ENCODE data around the gene PTPRN2.

The PTPRN2 gene

DNA sequence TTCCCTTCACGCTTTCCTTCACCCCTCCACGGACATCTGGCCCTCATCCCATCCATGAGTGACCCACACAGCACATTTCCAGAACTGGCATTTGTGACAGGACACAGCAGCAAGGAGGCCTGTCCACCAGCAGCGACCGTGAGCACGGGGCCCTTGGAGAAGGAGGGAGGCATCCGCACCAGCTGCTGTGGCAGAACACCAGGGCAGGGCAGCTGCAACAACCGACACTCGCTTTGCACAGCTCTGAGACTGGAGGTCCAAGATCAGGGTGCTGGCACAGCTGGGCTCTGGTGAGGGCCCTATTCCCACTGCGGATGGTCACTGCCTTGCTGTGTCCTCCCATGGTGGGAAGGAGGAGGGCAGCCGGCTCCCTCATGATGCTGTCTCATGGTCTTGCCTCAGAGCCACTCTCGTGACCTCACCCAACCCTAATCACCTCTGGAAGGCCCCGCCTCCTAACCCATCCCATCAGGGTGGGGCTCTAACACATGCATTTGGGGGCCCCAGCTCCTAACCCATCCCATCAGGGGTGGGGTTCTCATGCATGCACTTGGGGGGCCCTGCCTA is 36.7 kb downstream of the PTPRN2 start:
- FAIRE-seq (no peak), DNase-seq (ENCODE audit: insufficient read length, low spot score) (no peak)
- TF ChIP-seq, protein P1, sequence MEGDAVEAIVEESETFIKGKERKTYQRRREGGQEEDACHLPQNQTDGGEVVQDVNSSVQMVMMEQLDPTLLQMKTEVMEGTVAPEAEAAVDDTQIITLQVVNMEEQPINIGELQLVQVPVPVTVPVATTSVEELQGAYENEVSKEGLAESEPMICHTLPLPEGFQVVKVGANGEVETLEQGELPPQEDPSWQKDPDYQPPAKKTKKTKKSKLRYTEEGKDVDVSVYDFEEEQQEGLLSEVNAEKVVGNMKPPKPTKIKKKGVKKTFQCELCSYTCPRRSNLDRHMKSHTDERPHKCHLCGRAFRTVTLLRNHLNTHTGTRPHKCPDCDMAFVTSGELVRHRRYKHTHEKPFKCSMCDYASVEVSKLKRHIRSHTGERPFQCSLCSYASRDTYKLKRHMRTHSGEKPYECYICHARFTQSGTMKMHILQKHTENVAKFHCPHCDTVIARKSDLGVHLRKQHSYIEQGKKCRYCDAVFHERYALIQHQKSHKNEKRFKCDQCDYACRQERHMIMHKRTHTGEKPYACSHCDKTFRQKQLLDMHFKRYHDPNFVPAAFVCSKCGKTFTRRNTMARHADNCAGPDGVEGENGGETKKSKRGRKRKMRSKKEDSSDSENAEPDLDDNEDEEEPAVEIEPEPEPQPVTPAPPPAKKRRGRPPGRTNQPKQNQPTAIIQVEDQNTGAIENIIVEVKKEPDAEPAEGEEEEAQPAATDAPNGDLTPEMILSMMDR (IDR thresholded peaks at IDR 0.05; ENCODE audit: insufficient read depth, missing control alignments) = no peak

DNA sequence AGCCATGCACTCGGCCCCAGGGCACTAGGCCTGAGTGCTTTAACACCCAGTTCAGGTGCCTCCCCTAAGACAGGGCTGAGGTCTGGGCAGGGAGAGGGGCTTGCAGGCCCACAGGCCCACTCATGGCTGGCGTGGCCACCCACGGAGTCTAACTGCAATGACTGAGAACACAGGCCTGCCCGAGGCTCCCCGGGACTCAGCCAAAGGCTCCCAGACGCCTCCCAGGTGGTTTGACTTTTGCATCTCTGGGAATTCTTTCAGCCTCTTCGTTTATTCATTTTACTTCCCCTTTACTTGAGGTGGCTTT is 37.3 kb downstream of the PTPRN2 start:
- DNase-seq (ENCODE audit: insufficient read length, low spot score) (no peak), FAIRE-seq (no peak)
- TF ChIP-seq, protein P1 (IDR thresholded peaks at IDR 0.05; ENCODE audit: insufficient read depth, missing control alignments) = no peak

DNA sequence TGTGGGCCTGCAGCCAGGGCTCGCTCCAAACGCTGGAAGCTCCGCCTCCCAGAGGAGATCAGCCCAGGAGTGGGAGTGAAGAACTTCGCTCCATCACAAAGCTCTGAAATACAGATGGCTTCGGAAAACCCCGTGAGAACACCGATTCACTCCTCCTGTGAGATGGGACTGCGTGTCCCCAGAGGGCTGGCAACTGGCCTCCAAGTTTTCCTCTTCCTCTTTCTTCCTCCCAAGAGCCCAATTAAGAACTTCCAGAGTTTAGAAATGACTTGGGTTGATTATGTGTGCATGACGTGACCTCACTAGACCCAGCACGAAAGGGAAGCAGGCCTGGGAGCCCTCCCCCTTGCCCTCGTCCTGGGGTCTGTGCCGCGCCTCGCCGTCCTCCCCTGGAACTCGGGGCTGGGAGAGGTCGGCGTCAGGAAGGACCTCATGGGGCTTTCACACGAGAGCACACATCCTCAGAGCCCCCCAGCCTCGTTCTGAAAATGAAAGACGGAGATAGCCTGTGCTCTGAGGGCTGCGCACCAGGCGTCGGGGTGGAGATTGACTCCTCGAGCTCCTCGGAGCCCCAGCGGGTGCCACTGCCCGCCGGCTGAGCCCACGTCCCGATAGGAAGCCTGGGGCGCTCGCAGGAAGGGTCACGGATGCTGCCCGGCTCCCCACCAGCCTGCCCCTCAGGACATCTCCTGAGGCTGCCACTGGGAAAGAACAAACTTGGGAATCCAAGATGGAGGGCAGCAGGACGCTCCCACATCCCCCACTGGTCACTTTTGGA is 37.8 kb downstream of the PTPRN2 start:
- FAIRE-seq = no peak
- DNase-seq (ENCODE audit: insufficient read length, low spot score) = no peak
- TF ChIP-seq, protein P1 (IDR thresholded peaks at IDR 0.05; ENCODE audit: insufficient read depth, missing control alignments) = no peak

DNA sequence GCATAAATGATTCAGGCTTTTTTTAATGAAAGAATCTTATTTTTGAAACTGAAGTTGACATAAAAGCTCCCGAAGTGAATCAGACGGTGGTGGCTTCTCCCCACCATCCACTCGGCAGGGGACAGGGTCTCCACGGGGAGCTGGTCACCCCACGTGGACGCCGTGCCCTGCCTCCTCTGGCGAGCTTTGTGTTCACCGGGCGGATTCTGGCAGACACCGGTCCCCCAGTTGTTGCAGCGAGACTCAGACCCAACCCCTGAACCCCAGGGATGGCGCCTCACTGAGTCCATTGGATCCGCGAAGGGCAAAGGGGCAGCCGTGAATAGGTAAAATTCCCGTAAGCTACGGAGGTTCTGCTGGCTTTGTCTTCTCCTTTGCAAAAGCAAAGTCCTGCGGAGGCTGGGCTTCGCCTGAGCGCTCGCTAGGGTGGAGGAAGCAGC is 38.4 kb downstream of the PTPRN2 start:
- DNase-seq (ENCODE audit: insufficient read length, low spot score) = no peak
- TF ChIP-seq, protein P1 (IDR thresholded peaks at IDR 0.05; ENCODE audit: insufficient read depth, missing control alignments) = no peak
- no peak for FAIRE-seq

DNA sequence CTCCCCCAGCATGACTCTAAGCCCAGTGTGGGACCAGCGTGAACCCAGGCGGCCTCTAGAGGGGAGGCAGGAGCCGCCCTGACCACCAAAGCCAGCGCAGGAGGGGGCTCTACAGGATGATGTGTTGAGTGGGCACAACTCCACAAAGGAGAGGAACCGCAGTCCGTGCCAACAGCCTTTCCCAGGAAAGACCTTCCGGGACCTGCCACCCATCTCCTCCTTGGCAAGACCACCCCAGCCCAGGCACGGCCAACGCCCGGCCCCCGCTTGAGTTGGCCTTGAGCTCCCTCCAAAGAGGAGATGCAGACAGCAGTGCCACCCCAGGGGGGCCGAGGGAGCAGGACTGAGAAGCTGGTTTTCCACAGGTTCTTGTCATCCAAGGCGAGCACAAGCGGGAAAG is 38.9 kb downstream of the PTPRN2 start:
- FAIRE-seq (no peak), DNase-seq (ENCODE audit: insufficient read length, low spot score) (no peak)
- TF ChIP-seq, protein P1 (IDR thresholded peaks at IDR 0.05; ENCODE audit: insufficient read depth, missing control alignments) = no peak

DNA sequence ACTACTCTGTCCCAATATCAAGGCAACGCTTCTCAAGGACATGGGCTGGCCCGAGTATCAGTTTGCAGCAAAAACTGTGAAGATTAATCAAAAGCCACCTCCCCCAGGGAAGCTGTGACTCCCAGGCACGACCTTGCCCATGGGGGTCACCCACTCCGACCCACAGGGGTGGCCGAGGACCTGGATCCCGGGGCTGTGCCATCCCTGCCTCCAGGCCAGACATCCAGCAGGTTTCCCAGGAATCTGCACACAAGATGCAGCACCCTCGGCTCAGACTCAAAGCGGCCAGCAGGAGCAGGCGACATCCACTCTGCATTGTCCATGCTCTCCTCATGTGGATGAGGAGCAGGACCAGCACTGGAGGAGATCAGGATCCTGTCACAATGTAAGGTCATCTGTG is 39.8 kb downstream of the PTPRN2 start:
- no peak for FAIRE-seq
- TF ChIP-seq, protein P1 (IDR thresholded peaks at IDR 0.05; ENCODE audit: insufficient read depth, missing control alignments) = no peak
- DNase-seq (ENCODE audit: insufficient read length, low spot score) = no peak

DNA sequence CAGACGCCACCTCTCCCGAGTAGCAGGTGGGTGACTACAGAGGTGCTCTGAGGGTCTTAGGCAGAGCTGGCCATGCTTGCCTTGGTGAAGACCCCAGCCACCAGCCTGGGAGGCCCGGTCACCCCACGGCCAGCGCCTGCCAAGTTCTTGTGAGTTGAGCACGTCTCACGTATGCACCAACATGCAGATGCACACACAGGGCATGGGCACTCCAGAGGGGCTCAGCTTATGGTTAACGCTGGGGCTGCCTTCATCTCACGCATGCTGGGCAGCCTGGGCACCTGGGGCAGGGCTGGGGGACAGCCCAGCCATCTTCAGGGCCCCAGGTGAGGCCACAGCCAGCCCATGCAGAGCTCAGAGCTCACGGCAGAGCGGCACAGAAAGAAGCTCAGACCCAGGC is 41.0 kb downstream of the PTPRN2 start:
- FAIRE-seq = no peak
- no peak for DNase-seq (ENCODE audit: insufficient read length, low spot score)
- TF ChIP-seq, protein P1 (IDR thresholded peaks at IDR 0.05; ENCODE audit: insufficient read depth, missing control alignments) = no peak
